ENCODE measurements around the gene TLCD1. TPM values are rescaled to one million over a fixed set of nuclear protein-coding genes. Genes with fewer than 3 reads are reported as not detected.
"Not testable (repeated sequence)": the region's sequence is repeated elsewhere in the genome, so short reads cannot be mapped to it uniquely, and the experiment has no call there.

The TLCD1 gene
- total RNA-seq, 1 donor from 2014 or later, result 3.1 TPM

DNA sequence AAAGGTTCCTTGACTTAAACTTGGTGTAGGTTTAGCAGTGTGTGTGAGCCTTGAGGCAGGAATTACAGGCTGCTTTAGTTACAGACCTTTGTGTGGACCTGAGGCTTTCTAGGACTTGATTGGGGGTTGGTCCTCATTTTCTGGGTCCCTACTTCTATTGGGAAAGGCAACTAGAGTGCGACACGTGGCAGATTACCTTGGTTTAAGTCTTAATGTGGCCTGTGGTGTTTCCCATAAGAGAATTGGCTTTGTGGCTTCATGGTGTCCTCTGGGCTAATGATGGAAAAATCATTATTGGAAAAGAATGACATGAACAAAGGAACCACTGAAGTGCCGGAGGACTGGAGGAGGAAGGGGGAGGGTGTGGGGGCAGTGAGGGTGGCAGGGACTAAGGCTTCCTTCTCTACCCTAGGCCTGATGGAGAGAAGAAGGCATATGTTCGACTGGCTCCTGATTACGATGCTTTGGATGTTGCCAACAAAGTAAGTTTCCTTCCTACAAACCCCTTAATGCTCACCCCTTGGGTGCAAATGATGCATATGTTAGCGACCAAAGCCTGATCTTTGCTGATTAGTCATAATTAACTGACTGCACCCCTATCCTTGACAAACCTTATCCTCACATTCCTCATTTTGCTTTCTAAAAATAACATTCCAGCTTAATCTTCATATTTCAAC is 2.7 kb downstream of the TLCD1 start:
- intact Hi-C loops (cut with micrococcal nuclease), result no loop called here

DNA sequence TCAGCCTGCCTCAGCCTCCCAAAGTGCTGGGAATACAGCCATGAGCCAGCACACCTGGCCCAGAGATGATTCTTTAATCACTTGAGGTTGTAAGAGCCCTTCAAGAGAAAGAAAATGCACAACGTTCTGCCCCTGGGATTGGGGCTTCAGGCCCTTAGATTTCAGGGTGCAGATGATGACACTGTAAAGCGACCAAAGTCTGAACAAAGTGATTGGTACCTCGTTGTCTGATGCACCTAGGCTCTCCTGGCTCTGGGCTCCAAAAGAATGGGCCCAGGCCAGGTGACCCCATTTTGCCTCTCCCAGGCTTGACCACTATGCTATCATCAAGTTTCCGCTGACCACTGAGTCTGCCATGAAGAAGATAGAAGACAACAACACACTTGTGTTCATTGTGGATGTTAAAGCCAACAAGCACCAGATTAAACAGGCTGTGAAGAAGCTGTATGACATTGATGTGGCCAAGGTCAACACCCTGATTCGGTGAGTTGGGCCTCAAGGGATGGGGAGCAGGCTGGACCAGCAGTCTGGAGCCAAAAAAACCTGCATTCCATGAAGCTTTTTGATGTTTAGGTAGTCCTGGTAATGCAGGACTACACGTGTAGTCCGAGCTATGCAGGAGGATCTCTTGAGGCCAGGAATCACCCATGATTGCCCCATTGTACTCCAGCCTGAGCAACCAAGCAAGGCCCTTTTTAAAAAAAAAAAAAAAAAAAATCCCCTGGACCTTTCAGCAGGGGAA is 3.4 kb downstream of the TLCD1 start:
- Histone ChIP-seq H3K4me1 (peaks cover 76% of the 10 kb centered on the region), H3K4me3 (no peak overlapping the region)
- intact Hi-C loops (cut with micrococcal nuclease), result no loop called here

More for the DNA sequence above, 2.7 kb downstream of the TLCD1 start:
- H3K36me3 ChIP-seq, result peaks cover 41% of the 10 kb centered on the region
- H3K9me3 ChIP-seq (replicated peaks), result no peaks in the 10 kb centered on the region
- H3K27ac ChIP-seq (replicated peaks), result no peak overlapping the region
- H3K27me3 ChIP-seq (ENCODE audit: low read depth), result no peaks in the 10 kb centered on the region
- TF ChIP-seq, protein P1, sequence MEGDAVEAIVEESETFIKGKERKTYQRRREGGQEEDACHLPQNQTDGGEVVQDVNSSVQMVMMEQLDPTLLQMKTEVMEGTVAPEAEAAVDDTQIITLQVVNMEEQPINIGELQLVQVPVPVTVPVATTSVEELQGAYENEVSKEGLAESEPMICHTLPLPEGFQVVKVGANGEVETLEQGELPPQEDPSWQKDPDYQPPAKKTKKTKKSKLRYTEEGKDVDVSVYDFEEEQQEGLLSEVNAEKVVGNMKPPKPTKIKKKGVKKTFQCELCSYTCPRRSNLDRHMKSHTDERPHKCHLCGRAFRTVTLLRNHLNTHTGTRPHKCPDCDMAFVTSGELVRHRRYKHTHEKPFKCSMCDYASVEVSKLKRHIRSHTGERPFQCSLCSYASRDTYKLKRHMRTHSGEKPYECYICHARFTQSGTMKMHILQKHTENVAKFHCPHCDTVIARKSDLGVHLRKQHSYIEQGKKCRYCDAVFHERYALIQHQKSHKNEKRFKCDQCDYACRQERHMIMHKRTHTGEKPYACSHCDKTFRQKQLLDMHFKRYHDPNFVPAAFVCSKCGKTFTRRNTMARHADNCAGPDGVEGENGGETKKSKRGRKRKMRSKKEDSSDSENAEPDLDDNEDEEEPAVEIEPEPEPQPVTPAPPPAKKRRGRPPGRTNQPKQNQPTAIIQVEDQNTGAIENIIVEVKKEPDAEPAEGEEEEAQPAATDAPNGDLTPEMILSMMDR (IDR thresholded peaks at IDR 0.05; ENCODE audit: borderline replicate concordance), result no peak
- DNase-seq, result no peak
- H3K4me1 ChIP-seq, result peaks cover 76% of the 10 kb centered on the region
- no peak overlapping the region for H3K4me3 ChIP-seq

DNA sequence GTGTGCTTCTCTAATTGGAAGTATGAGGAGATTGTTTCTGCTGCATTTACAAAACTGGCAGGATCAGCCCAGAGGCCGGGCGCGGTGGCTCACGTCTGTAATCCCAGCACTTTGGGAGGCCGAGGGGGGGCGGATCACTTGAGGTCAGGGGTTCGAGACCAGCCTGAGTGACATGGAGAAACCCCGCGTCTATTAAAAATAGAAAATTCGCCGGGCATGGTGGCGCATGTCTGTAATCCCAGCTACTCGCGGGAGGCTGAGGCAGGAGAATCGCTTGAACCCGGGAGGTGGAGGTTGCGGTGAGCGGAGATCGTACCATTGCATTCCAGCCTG is 5.1 kb downstream of the TLCD1 start:
- DNase-seq; intact Hi-C loops (cut with micrococcal nuclease): not testable (repeated sequence)

More for the DNA sequence above, 3.4 kb downstream of the TLCD1 start:
- Histone ChIP-seq H3K9me3 (replicated peaks) (no peaks in the 10 kb centered on the region), H3K27ac (replicated peaks) (no peak overlapping the region), H3K36me3 (peaks cover 41% of the 10 kb centered on the region), H3K27me3 (ENCODE audit: low read depth) (peaks cover 7% of the 10 kb centered on the region)
- TF ChIP-seq, protein P1 (IDR thresholded peaks at IDR 0.05; ENCODE audit: borderline replicate concordance), result no peak
- DNase-seq, result no peak

DNA sequence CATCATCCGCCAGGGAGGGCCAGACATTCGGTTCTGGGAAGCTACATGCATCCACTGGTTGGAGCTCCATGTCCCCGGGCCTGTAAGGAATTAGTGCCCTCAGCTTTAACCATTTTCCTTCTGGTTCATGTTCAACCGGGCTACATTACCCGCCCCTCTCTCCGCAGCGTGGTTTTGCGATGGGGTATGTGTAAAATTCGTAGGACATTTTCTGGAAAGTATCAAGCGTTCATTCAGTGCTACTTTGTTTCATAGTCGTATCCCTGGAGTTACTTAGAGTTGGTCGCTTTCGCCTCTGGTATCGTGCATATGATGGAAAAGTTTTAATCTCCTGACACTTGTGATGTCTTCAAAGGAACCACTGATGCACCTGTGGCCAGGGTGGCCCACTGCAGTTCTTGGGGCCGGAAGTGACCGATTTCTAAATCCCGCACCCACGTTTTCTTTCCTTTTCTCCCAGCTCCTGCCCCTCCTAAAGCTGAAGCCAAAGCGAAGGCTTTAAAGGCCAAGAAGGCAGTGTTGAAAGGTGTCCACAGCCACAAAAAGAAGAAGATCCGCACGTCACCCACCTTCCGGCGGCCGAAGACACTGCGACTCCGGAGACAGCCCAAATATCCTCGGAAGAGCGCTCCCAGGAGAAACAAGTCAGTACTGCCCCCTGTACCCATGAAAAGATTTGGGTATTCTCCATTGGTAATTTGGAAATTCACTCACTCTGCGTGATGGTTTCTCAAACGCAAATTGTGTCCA is 5.6 kb downstream of the TLCD1 start:
- peak overlapping the region; percentile 82 for H3K4me3 ChIP-seq
- H3K9me3 ChIP-seq (replicated peaks), result no peaks in the 10 kb centered on the region
- H3K27me3 ChIP-seq (ENCODE audit: low read depth), result peaks cover 19% of the 10 kb centered on the region
- intact Hi-C loops (cut with micrococcal nuclease), result no loop called here
- DNase-seq, result no peak
- peaks cover 78% of the 10 kb centered on the region for H3K4me1 ChIP-seq
- peak overlapping the region; percentile 86 for H3K27ac ChIP-seq (replicated peaks)
- TF ChIP-seq, protein P1 (IDR thresholded peaks at IDR 0.05; ENCODE audit: borderline replicate concordance), result no peak
- peaks cover 41% of the 10 kb centered on the region for H3K36me3 ChIP-seq

More for the DNA sequence above, 5.1 kb downstream of the TLCD1 start:
- not testable (repeated sequence) for H3K9me3 ChIP-seq (replicated peaks); H3K27ac ChIP-seq (replicated peaks)
- H3K27me3 ChIP-seq (ENCODE audit: low read depth), result peaks cover 19% of the 10 kb centered on the region
- H3K36me3 ChIP-seq, result peaks cover 41% of the 10 kb centered on the region
- H3K4me3 ChIP-seq, result peak overlapping the region; percentile 82
- peaks cover 80% of the 10 kb centered on the region for H3K4me1 ChIP-seq

DNA sequence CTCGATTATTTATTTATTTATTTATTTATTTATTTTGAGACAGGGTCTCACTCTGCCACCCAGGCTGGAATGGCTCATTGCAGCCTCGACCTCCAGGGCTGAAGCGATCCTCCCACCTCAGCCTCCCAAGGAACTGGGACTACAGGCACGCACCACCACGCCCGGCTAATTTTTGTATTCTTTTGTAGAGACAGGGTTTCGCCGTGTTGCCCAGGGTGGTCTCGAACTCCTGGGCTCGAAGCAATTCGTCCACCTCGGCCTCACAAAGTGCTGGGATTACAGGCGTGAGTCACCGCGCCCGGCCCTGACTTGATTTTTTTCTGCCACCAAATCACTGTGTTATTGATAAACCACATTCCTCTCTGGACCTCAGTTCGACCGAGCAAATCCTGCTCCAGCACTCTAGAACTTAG is 7.0 kb downstream of the TLCD1 start:
- peaks cover 71% of the 10 kb centered on the region for H3K4me1 ChIP-seq
- H3K27ac ChIP-seq (replicated peaks), result peak overlapping the region; percentile 86
- peaks cover 46% of the 10 kb centered on the region for H3K36me3 ChIP-seq
- DNase-seq, result no peak
- H3K9me3 ChIP-seq (replicated peaks), result no peaks in the 10 kb centered on the region
- TF ChIP-seq, protein P1 (IDR thresholded peaks at IDR 0.05; ENCODE audit: borderline replicate concordance), result no peak
- H3K4me3 ChIP-seq, result peak overlapping the region; percentile 82
- intact Hi-C loops (cut with micrococcal nuclease), result no loop called here
- peaks cover 19% of the 10 kb centered on the region for H3K27me3 ChIP-seq (ENCODE audit: low read depth)

Measured in left ventricle myocardium inferior (tissue), 1 donor.